K562 (cell line): ENCODE results near the gene GLRX3. TPM values are rescaled to one million over a fixed set of nuclear protein-coding genes. Genes with fewer than 3 reads are reported as not detected.

Experiments
- CEBPG ChIP-seq, 3 experiments: fragments of 200-800 bp in 1 of 3; sonication (Bioruptor generic) in 1 of 3; sonication (generic) in 1 of 3; formaldehyde crosslinking in 1 of 3; IDR thresholded peaks in 2 of 3; conservative IDR thresholded peaks in 1 of 3; 2 replicates each; pipeline versions ENCODE4 v1.6.1 to v1.8.0; 2016 to 2022; ENCODE audit warnings: missing compliant biosample characterization in 2 of 3, missing genetic modification characterization in 2 of 3, mild to moderate bottlenecking in 1 of 3, missing genetic modification reagents in 1 of 3
- MIER1 ChIP-seq: fragments of 450-650 bp; IDR thresholded peaks from 2 replicates; pipeline ENCODE4 v1.6.1; 2016; ENCODE audit warnings: antibody characterized with exemption, mild to moderate bottlenecking, low read depth
- RAD51 ChIP-seq: fragments of 450-650 bp; IDR thresholded peaks from 2 replicates; pipeline ENCODE4 v1.7.1; 2016; ENCODE audit warnings: low read depth, mild to moderate bottlenecking, borderline replicate concordance
- SMC3 ChIP-seq: conservative IDR thresholded peaks from 2 replicates; pipeline ENCODE4 v1.6.1; 2011; ENCODE audit warnings: low read depth, low read length, improper control_type of control experiment; ENCODE audit not compliant: insufficient read depth
- polyA plus RNA-seq, 8 experiments: library from polyadenylated mRNA; depleted of rRNA in 4 of 8; stranded (reverse) in 5 of 8; unstranded in 3 of 8; fragments of >200 nt; fragmentation: Nextera tagmentation in 2 of 8; fragmentation: Illumina TruSeq in 1 of 8; extraction: Ambion mirVana in 2 of 8; extraction: Trizol in 1 of 8; gene quantifications; 2 replicates each; pipeline versions ENCODE4 v1.2.1 to v1.2.3, GENCODE V29; 2011 to 2014; ENCODE audit warnings: inconsistent platforms in 1 of 8, missing spikeins in 1 of 8
- total RNA-seq, 7 experiments: library from RNA; depleted of rRNA in 6 of 7; stranded (reverse); fragments of >200 nt in 6 of 7; fragmentation: Illumina TruSeq in 2 of 7; extraction: Trizol in 2 of 7; gene quantifications; 2 replicates each; pipeline versions ENCODE4 v1.2.1 to v1.2.3, GENCODE V29; 2011 to 2021; ENCODE audit warnings: low replicate concordance in 1 of 7
- TF ChIP-seq, protein P1 (sequence below), 2 experiments: fragments of 450-650 bp in 1 of 2; sonication (generic) in 1 of 2; formaldehyde crosslinking in 1 of 2; IDR thresholded peaks; 2 replicates each; pipeline versions ENCODE4 v1.7.1 to v1.9.0; 2016 to 2022; ENCODE audit warnings: inconsistent platforms in 1 of 2, mild to moderate bottlenecking in 1 of 2, missing genetic modification reagents in 1 of 2
- TF ChIP-seq, protein P2 (sequence below): fragments of 450-650 bp; IDR thresholded peaks from 2 replicates; pipeline ENCODE4 v1.6.1; 2018; ENCODE audit not compliant: partially characterized antibody

The GLRX3 gene
- total and polyA plus RNA-seq, 9 of the 15 experiments (the other 6 are each of a cell fraction or from before 2014, with no cell fraction given), result 115 to 190 (median 169) TPM

DNA sequence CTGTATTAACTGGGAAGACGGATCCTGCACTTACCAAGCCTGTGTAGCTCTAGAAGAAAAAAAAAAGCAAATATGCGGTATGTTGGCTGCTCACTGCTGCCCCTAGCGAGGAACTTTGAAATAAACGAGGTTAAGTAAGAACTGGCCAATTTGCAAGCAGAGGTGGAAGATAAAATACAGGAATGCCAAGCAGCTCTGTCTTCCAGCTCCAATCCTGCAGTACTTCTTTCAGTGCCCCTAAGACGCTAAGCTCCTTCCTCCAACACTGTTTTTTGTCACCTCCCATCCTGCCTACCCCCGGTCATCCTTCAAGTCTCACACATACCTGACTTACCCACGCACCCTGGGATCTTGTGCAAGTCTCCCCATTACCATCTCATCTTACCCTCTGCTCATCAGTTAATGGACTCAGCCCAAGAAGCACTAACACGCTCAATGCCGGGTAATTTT is 26.4 kb upstream of the GLRX3 start (continued):
- TF ChIP-seq, protein P1, sequence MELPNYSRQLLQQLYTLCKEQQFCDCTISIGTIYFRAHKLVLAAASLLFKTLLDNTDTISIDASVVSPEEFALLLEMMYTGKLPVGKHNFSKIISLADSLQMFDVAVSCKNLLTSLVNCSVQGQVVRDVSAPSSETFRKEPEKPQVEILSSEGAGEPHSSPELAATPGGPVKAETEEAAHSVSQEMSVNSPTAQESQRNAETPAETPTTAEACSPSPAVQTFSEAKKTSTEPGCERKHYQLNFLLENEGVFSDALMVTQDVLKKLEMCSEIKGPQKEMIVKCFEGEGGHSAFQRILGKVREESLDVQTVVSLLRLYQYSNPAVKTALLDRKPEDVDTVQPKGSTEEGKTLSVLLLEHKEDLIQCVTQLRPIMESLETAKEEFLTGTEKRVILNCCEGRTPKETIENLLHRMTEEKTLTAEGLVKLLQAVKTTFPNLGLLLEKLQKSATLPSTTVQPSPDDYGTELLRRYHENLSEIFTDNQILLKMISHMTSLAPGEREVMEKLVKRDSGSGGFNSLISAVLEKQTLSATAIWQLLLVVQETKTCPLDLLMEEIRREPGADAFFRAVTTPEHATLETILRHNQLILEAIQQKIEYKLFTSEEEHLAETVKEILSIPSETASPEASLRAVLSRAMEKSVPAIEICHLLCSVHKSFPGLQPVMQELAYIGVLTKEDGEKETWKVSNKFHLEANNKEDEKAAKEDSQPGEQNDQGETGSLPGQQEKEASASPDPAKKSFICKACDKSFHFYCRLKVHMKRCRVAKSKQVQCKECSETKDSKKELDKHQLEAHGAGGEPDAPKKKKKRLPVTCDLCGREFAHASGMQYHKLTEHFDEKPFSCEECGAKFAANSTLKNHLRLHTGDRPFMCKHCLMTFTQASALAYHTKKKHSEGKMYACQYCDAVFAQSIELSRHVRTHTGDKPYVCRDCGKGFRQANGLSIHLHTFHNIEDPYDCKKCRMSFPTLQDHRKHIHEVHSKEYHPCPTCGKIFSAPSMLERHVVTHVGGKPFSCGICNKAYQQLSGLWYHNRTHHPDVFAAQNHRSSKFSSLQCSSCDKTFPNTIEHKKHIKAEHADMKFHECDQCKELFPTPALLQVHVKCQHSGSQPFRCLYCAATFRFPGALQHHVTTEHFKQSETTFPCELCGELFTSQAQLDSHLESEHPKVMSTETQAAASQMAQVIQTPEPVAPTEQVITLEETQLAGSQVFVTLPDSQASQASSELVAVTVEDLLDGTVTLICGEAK (IDR thresholded peaks at IDR 0.05), result peak; percentile 19; the same call in 1 of the 2 replicates
- TF ChIP-seq, protein P1 (CRISPR knock-in tag; IDR thresholded peaks at IDR 0.05), result no peak
- TF ChIP-seq SMC3 (peak; percentile 25; the same call in 1 of the 2 replicates), MIER1 (0 out of 2 replicates have a peak, but pooled peaks have one; percentile 48), CEBPG (CRISPR knock-in tag; IDR thresholded peaks at IDR 0.05) (no peak), CEBPG (tag; conservative IDR thresholded peaks at IDR 0.05 in 1 of 2, IDR thresholded peaks at IDR 0.05 in 1 of 2) (0 out of 4 replicates have a peak, but pooled peaks of 1 of the 2 experiments have one; percentile 8), RAD51 (no peak)
- TF ChIP-seq, protein P2, sequence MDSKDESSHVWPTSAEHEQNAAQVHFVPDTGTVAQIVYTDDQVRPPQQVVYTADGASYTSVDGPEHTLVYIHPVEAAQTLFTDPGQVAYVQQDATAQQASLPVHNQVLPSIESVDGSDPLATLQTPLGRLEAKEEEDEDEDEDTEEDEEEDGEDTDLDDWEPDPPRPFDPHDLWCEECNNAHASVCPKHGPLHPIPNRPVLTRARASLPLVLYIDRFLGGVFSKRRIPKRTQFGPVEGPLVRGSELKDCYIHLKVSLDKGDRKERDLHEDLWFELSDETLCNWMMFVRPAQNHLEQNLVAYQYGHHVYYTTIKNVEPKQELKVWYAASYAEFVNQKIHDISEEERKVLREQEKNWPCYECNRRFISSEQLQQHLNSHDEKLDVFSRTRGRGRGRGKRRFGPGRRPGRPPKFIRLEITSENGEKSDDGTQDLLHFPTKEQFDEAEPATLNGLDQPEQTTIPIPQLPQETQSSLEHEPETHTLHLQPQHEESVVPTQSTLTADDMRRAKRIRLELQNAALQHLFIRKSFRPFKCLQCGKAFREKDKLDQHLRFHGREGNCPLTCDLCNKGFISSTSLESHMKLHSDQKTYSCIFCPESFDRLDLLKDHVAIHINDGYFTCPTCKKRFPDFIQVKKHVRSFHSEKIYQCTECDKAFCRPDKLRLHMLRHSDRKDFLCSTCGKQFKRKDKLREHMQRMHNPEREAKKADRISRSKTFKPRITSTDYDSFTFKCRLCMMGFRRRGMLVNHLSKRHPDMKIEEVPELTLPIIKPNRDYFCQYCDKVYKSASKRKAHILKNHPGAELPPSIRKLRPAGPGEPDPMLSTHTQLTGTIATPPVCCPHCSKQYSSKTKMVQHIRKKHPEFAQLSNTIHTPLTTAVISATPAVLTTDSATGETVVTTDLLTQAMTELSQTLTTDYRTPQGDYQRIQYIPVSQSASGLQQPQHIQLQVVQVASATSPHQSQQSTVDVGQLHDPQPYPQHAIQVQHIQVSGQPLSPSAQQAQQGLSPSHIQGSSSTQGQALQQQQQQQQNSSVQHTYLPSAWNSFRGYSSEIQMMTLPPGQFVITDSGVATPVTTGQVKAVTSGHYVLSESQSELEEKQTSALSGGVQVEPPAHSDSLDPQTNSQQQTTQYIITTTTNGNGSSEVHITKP, result peak; percentile 78
